IPS-18a (cell line): ENCODE results near the gene SNX25.

ENCODE experiments used
- H3K27ac ChIP-seq: one replicate; pipeline ENCODE4 v1.5.1; 2013; ENCODE audit warnings: low read length
- H3K27me3 ChIP-seq: one replicate; pipeline ENCODE4 v1.6.1; 2013; ENCODE audit warnings: mild to moderate bottlenecking, low read length; ENCODE audit not compliant: control insufficient read depth, insufficient read depth
- H3K36me3 ChIP-seq: one replicate; pipeline ENCODE4 v1.6.1; 2013; ENCODE audit warnings: low read depth, low read length; ENCODE audit not compliant: control insufficient read depth
- H3K4me1 ChIP-seq: one replicate; pipeline ENCODE4 v1.6.1; 2013; ENCODE audit warnings: low read depth, low read length; ENCODE audit not compliant: control insufficient read depth
- H3K4me3 ChIP-seq: one replicate; pipeline ENCODE4 v1.5.1; 2013; ENCODE audit warnings: low read length
- H3K9ac ChIP-seq: one replicate; pipeline ENCODE4 v1.6.1; 2013; ENCODE audit warnings: mild to moderate bottlenecking, low read length, moderate library complexity
- H3K9me3 ChIP-seq: one replicate; pipeline ENCODE4 v1.6.1; 2013; ENCODE audit warnings: low read depth, low read length; ENCODE audit not compliant: control insufficient read depth

Gene SNX25

DNA sequence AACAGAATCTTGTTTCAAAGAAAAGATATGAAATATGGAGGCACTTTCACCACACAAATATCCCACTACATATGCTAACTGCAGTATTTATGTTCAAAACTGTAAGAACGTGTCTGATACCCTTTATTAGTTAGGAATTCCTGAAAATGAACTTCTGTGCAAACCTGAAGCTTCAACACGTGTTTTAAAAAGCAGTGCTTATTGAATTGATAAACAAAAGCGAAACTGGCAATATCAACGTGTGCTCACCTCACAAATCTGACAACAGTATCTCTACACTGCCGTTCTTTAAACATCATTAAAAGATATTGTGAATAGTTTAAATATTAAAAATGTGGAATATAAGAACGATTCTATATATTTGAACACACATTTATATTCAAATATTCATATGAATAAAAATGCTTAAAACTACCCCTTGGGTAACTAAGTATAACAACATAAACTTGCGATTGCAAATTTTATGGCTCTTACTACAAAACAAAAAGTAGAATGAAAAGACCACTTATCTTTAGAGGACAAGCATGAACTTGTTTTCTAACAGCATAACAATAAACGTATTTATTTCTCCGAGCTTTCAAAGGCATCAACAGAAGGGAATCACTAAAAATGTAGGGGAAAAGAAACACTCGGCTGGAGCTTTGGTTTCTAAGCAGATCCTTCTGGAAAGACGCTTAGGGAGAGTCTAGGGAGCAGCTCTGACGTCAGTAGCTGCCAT is 186.0 kb downstream of the SNX25 start, which contains the start of gene LRP2BP:
TSS of gene LRP2BP (minus strand) at position 687 of the 718 bp plus-strand sequence. CDS start 17,738 bp downstream, outside the sequence.
- Histone ChIP-seq H3K27ac (no peak within 1 kb of the TSS), H3K4me1 (peaks cover 5% of the 10 kb centered on the region), H3K27me3 (peaks cover 19% of the 10 kb centered on the region), H3K9me3 (no peaks in the 10 kb centered on the region), H3K4me3 (peak within 1 kb of the TSS; percentile 71), H3K36me3 (peaks cover 7% of the 10 kb centered on the region), H3K9ac (peak within 1 kb of the TSS; percentile 43)

DNA sequence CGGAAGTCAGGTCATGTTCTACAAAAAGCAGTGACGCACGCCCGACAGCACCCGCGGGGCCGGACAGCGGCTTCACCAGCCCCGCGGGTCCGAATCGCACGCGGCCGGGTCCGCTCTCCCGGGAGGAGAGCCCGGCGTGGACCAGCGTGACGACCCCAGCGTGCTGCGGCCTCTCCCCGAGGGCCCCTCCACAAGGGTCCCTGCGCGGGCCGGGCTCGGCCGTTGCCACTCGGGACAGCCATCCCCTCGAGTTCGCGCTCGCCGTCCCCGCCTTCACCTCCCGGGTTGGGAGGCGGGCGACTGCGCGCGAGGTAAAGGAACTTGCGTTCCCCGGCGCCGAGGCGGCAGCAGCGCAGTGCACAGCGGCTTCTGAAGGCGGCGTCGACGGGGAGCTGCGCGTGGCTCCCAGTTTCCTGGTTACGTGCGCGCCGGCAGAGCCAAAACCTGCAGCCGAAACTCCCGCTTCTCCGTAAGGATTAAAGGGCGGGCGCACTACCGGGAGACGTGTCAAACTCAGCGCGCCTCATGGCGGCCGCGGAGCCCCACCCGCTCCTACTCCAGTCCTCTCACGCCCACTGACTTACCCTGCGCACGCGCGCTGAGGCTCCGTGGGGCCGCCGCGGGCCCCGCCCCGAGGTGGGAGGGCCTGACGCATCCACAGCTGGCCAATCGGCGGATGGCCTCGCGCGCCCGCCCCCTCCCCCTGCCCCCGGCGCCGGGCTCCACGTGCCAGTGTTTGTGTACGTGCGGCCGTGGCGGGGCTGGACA is 186.7 kb downstream of the SNX25 start:
- H3K27ac ChIP-seq: no peak overlapping the region
- peak overlapping the region; percentile 43 for H3K9ac ChIP-seq
- peak overlapping the region; percentile 71 for H3K4me3 ChIP-seq
- no peaks in the 10 kb centered on the region for H3K9me3 ChIP-seq
- peaks cover 5% of the 10 kb centered on the region for H3K4me1 ChIP-seq
- H3K27me3 ChIP-seq: peaks cover 19% of the 10 kb centered on the region
- peaks cover 7% of the 10 kb centered on the region for H3K36me3 ChIP-seq

DNA sequence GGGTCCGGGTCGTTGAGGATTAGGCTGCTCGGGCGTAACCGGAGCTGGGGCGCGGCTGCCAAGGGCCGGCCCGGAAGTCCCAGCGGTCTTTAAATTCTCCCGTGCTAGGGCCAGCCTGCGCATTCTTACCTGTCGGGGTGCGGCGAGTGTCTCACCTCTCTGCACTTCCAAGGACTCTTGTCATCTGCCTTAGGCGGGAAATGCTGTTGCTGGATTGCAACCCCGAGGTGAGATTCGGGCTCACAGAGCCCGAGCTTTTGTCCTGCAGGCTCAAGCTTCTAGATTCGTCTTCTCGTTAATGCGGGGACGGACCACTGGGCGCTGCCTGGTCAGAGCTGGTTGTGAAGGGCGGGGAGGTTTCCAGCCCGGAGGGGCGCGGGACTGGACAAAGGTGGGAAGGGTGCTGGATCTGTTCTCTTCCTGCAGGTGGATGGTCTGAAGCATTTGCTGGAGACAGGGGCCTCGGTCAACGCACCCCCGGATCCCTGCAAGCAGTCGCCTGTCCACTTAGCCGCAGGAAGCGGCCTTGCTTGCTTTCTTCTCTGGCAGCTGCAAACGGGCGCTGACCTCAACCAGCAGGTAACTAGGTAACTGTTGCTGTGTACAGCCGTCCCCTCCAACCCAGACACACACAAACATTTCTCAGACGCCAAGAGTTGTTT is 187.5 kb downstream of the SNX25 start, which contains the start of gene ANKRD37:
TSS of gene ANKRD37 (plus strand) at position 118 of the 662 bp plus-strand sequence. CDS start at position 201, 83 bp downstream.
- Histone ChIP-seq H3K9me3 (no peaks in the 10 kb centered on the region), H3K4me3 (peak within 1 kb of the TSS; percentile 71), H3K27ac (no peak within 1 kb of the TSS), H3K36me3 (peaks cover 10% of the 10 kb centered on the region), H3K4me1 (peaks cover 5% of the 10 kb centered on the region), H3K9ac (peak within 1 kb of the TSS; percentile 43), H3K27me3 (peaks cover 19% of the 10 kb centered on the region)

DNA sequence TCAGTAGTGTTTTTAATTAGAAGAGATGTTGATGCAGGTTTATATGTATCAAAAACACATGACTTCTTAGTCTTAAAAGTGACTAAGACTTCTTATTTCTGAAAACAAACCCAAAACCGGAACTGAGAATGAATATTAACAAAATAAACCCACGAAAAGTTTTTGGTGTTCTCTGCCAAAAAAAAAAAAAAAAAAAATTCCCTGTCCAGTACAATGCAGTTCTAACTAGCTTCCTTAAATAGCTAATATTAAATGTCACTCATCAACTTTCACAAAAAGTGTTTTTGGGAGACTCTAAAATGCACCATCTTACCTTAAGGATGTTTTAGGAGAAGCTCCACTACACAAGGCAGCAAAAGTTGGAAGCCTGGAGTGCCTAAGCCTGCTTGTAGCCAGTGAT is 189.2 kb downstream of the SNX25 start:
- Histone ChIP-seq H3K27ac (no peak overlapping the region), H3K36me3 (peaks cover 20% of the 10 kb centered on the region), H3K27me3 (peaks cover 19% of the 10 kb centered on the region), H3K9ac (no peak overlapping the region), H3K4me1 (peaks cover 5% of the 10 kb centered on the region), H3K9me3 (no peaks in the 10 kb centered on the region), H3K4me3 (no peak overlapping the region)

DNA sequence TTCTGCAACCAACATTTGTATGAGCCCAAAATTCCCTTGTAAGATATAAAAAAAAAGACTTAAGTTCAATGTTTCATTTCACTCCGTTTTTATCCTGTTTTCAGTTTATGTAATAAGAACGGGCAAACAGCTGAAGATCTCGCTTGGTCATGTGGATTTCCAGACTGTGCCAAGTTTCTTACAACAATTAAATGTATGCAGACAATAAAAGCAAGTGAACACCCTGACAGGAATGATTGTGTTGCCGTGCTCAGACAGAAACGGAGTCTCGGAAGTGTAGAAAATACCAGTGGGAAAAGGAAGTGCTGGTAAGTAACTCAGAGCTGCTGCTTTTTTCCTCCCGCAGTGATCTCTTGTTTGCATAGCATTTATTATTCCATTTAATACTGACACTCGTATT is 190.1 kb downstream of the SNX25 start:
- no peaks in the 10 kb centered on the region for H3K9me3 ChIP-seq
- H3K4me3 ChIP-seq: no peak overlapping the region
- H3K27me3 ChIP-seq: peaks cover 19% of the 10 kb centered on the region
- peaks cover 20% of the 10 kb centered on the region for H3K36me3 ChIP-seq
- H3K4me1 ChIP-seq: peaks cover 5% of the 10 kb centered on the region
- H3K9ac ChIP-seq: no peak overlapping the region
- no peak overlapping the region for H3K27ac ChIP-seq

- no peak overlapping the region for H3K9ac ChIP-seq
- no peak overlapping the region for H3K4me3 ChIP-seq
- H3K9me3 ChIP-seq: no peaks in the 10 kb centered on the region
- H3K27ac ChIP-seq: no peak overlapping the region
- H3K27me3 ChIP-seq: no peaks in the 10 kb centered on the region
- no peaks in the 10 kb centered on the region for H3K4me1 ChIP-seq
- peaks cover 35% of the 10 kb centered on the region for H3K36me3 ChIP-seq
These were observed 194.6 kb downstream of the SNX25 start for GRCh38 chr4:185404031-185404430.

- H3K27me3 ChIP-seq: no peaks in the 10 kb centered on the region
These were observed 196.1 kb downstream of the SNX25 start for GRCh38 chr4:185405296-185405999.

DNA sequence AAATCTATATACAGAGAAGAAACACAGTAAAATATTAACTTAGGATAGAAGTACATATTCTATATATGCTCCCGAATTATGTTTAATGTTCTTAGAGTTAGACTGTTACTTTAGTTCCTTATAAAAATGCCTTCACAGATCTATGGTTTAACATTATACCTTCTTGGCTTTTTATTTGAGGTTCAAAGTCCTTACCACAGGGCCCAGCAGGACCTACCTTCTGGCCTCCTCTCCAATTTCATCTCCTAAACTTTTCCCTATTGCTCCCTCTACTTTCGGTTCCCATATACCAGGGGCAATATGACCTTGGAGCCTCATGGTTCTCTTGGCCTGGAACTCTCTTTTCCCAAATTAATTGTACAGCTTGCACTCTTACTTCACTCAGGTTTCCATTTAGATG is 199.0 kb downstream of the SNX25 start:
- Histone ChIP-seq H3K27me3 (no peaks in the 10 kb centered on the region), H3K27ac (no peak overlapping the region), H3K9me3 (no peaks in the 10 kb centered on the region), H3K9ac (no peak overlapping the region), H3K4me3 (no peak overlapping the region), H3K4me1 (no peaks in the 10 kb centered on the region), H3K36me3 (peaks cover 17% of the 10 kb centered on the region)

More at GRCh38 chr4:185405296-185405999, 196.1 kb downstream of the SNX25 start:
- H3K27ac ChIP-seq: no peak overlapping the region
- no peaks in the 10 kb centered on the region for H3K4me1 ChIP-seq
- peaks cover 28% of the 10 kb centered on the region for H3K36me3 ChIP-seq
- no peak overlapping the region for H3K4me3 ChIP-seq
- H3K9me3 ChIP-seq: no peaks in the 10 kb centered on the region
- H3K9ac ChIP-seq: no peak overlapping the region

- Histone ChIP-seq H3K9me3 (no peaks in the 10 kb centered on the region), H3K27me3 (no peaks in the 10 kb centered on the region), H3K36me3 (peaks cover 18% of the 10 kb centered on the region), H3K9ac (no peak overlapping the region), H3K27ac (no peak overlapping the region), H3K4me3 (no peak overlapping the region), H3K4me1 (no peaks in the 10 kb centered on the region)
These were observed 202.5 kb downstream of the SNX25 start for GRCh38 chr4:185411849-185412248.

- no peak overlapping the region for H3K27ac ChIP-seq
- H3K27me3 ChIP-seq: no peaks in the 10 kb centered on the region
- no peaks in the 10 kb centered on the region for H3K4me1 ChIP-seq
- no peak overlapping the region for H3K4me3 ChIP-seq
- H3K9ac ChIP-seq: no peak overlapping the region
- H3K9me3 ChIP-seq: no peaks in the 10 kb centered on the region
- H3K36me3 ChIP-seq: peaks cover 18% of the 10 kb centered on the region
These were observed 203.0 kb downstream of the SNX25 start for GRCh38 chr4:185412412-185412811.
